Brain microvascular endothelial cell (primary cell): Measurements from ENCODE around the gene OLAH.
A peak's percentile ranks its signal among the peaks of the same experiment; 100 is the strongest.

Experiments
- DNase-seq: peaks from one replicate; pipeline ENCODE4 v3.0.0-alpha.2; 2020
- H3K27ac ChIP-seq: fragments of 250-450 bp; sonication (Bioruptor Pico); 2 replicates; pipeline ENCODE4 v1.5.1; 2020; ENCODE audit warnings: mild to moderate bottlenecking, moderate library complexity
- H3K27me3 ChIP-seq: fragments of 250-450 bp; sonication (Bioruptor Pico); replicated peaks from 2 replicates; pipeline ENCODE4 v1.5.1; 2020; ENCODE audit warnings: mild to moderate bottlenecking
- H3K36me3 ChIP-seq: fragments of 250-450 bp; sonication (Bioruptor Pico); replicated peaks from 2 replicates; pipeline ENCODE4 v1.5.1; 2020; ENCODE audit warnings: mild to moderate bottlenecking
- H3K4me3 ChIP-seq: 2 replicates; pipeline ENCODE4 v1.5.1; 2011; ENCODE audit warnings: low read depth, mild to moderate bottlenecking, control low read depth, low read length, moderate library complexity
- CTCF ChIP-seq: IDR thresholded peaks from 2 replicates; pipeline ENCODE4 v1.5.1; 2011; ENCODE audit warnings: low read depth, mild to moderate bottlenecking, moderate library complexity, low read length, control low read depth, inconsistent platforms; ENCODE audit errors: missing control alignments
- in situ Hi-C: cut with HindIII; loops from 2 replicates; pipeline ENCODE4 v1.10.0; 2017; ENCODE audit warnings: low sequenced_read_pairs, low pct_ligation_motif_present

OLAH gene

GRCh38 chr10:15112657-15113056, 68.9 kb downstream of the OLAH start:
- in situ Hi-C loops: no loop called here
- peaks cover 36% of the 10 kb centered on the region for H3K36me3 ChIP-seq
- DNase-seq: no peak
- no peak overlapping the region for H3K4me3 ChIP-seq
- H3K27ac ChIP-seq: no peak overlapping the region
- TF ChIP-seq CTCF: no peak
- no peaks in the 10 kb centered on the region for H3K27me3 ChIP-seq

- Histone ChIP-seq H3K27me3 (no peaks in the 10 kb centered on the region), H3K27ac (no peak overlapping the region), H3K4me3 (no peak overlapping the region), H3K36me3 (peaks cover 33% of the 10 kb centered on the region)
- TF ChIP-seq CTCF: no peak
- in situ Hi-C loops: no loop called here
- no peak for DNase-seq
Measured at GRCh38 chr10:15113766-15114165, 70.0 kb downstream of the OLAH start.

GRCh38 chr10:15116225-15116624, 72.5 kb downstream of the OLAH start:
- no peak for DNase-seq
- Histone ChIP-seq H3K4me3 (no peak overlapping the region), H3K36me3 (peaks cover 36% of the 10 kb centered on the region), H3K27me3 (no peaks in the 10 kb centered on the region), H3K27ac (no peak overlapping the region)
- no peak for TF ChIP-seq CTCF
- in situ Hi-C loops: no loop called here

- Histone ChIP-seq H3K27me3 (no peaks in the 10 kb centered on the region), H3K4me3 (no peak overlapping the region), H3K27ac (no peak overlapping the region), H3K36me3 (peaks cover 27% of the 10 kb centered on the region)
- in situ Hi-C loops: no loop called here
- TF ChIP-seq CTCF: no peak
- DNase-seq: no peak
Measured at GRCh38 chr10:15118615-15119014, 74.9 kb downstream of the OLAH start.

- DNase-seq: peak; percentile 49
- no peak for TF ChIP-seq CTCF
- Histone ChIP-seq H3K27ac (peak overlapping the region; percentile 56), H3K4me3 (no peak overlapping the region), H3K27me3 (no peaks in the 10 kb centered on the region), H3K36me3 (peaks cover 39% of the 10 kb centered on the region)
- in situ Hi-C loops: no loop called here
Measured at GRCh38 chr10:15120523-15120922, 76.8 kb downstream of the OLAH start.

GRCh38 chr10:15121707-15122106, 78.0 kb downstream of the OLAH start:
- H3K27ac ChIP-seq: peak overlapping the region; percentile 90
- H3K4me3 ChIP-seq: no peak overlapping the region
- H3K27me3 ChIP-seq: no peaks in the 10 kb centered on the region
- no peak for DNase-seq
- peaks cover 42% of the 10 kb centered on the region for H3K36me3 ChIP-seq
- in situ Hi-C loops: no loop called here
- no peak for TF ChIP-seq CTCF
